ENCODE results near the gene CYP2J2. TPM values are rescaled to one million over a fixed set of nuclear protein-coding genes. Genes with fewer than 3 reads are reported as not detected.

CYP2J2 gene
- total RNA-seq, 1 experiment from 2014 or later, result 1.1 TPM

DNA sequence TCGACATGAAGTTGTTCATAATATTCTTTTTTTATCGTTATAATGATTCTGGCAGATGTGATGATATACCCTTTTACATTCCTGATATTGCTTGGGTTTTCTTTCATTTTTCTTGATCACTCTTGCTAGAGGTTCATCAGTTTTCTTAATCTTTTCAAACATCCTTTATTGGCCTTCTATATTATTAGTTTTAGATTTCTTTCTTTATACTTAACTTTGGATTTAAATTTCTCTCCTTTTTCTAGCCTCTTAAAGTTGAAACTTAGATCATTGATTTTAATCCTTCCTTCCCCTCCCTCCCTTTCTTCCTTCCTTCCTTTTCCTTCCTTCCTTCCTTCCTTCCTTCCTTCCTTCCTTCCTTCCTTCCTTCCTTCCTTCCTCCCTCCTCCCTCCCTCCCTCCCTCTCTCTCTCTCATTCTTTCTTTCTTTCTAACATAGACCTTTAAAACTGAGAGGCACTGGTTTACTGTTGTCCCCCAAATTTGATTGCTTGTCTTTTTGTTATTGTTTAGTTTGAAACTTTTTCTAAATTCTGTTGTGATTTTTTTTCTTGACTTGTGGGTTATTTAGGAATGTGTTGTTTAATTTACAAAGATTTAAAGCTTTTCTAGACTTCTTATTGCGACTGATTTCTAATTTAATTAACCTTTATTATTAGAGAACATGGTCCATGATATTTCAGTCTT, 80.2 kb downstream of the CYP2J2 start:
- intact Hi-C loops (cut with micrococcal nuclease), result no loop called here
- no peak overlapping the region for H2AFZ ChIP-seq (ENCODE audit: low read depth, low read length, poor library complexity, severe bottlenecking)
- peaks cover 6 to 16% of the 10 kb centered on the region in 2 experiments; a peak in 2 of 4 replicates for H3K36me3 ChIP-seq (ENCODE audit: control insufficient read depth in 1 of 2, insufficient read depth in 2 of 2, low read length in 2 of 2)
- no peak overlapping the region for H3K9ac ChIP-seq (ENCODE audit: low read length)
- DNase-seq (ENCODE audit: low read depth, low spot score) (no peak), ATAC-seq (no peak)
- H3K4me2 ChIP-seq (ENCODE audit: low read length), result no peak overlapping the region
- H3K9me2 ChIP-seq (ENCODE audit: insufficient read depth), result no peaks in the 10 kb centered on the region
- RAD21 ChIA-PET (ENCODE audit: low non-redundant PET in 1 of 2, low total read pairs in 2 of 2, uncharacterized antibody in 2 of 2, unreplicated experiment in 2 of 2), result no interaction called here
- CTCF ChIA-PET, result no interaction called here
- H4K20me1 ChIP-seq (ENCODE audit: insufficient read depth), result no peaks in the 10 kb centered on the region
- no peak overlapping the region for H3K27ac ChIP-seq (ENCODE audit: low read depth, low read length)
- H3K27me3 ChIP-seq (ENCODE audit: insufficient read depth, low read length), result no peaks in the 10 kb centered on the region
- H3K79me2 ChIP-seq (ENCODE audit: insufficient read depth, low read length), result no peaks in the 10 kb centered on the region
- TF ChIP-seq RAD21 (IDR thresholded peaks at IDR 0.05; ENCODE audit: low read depth), result no peak
- no peak for TF ChIP-seq FOSL1 (IDR thresholded peaks at IDR 0.05; ENCODE audit: low read depth)
- TF ChIP-seq POLR2A (IDR thresholded peaks at IDR 0.05; ENCODE audit: borderline replicate concordance, extremely low read depth, insufficient read depth, insufficient read length), result no peak
- no peak for TF ChIP-seq EGR1 (IDR thresholded peaks at IDR 0.05; ENCODE audit: low read depth)
- TF ChIP-seq CBX3 (IDR thresholded peaks at IDR 0.05; ENCODE audit: low read depth), result no peak
- TF ChIP-seq, protein P1, sequence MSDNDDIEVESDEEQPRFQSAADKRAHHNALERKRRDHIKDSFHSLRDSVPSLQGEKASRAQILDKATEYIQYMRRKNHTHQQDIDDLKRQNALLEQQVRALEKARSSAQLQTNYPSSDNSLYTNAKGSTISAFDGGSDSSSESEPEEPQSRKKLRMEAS (IDR thresholded peaks at IDR 0.05), result no peak
- TF ChIP-seq POLR2AphosphoS5 (IDR thresholded peaks at IDR 0.05; ENCODE audit: low read depth, low read length), result no peak
- TF ChIP-seq EZH2phosphoT487 (IDR thresholded peaks at IDR 0.05; ENCODE audit: borderline replicate concordance), result no peak
- TF ChIP-seq SP1 (IDR thresholded peaks at IDR 0.05; ENCODE audit: low read depth), result no peak
- no peak for TF ChIP-seq TCF7L2 (IDR thresholded peaks at IDR 0.05; ENCODE audit: borderline replicate concordance, extremely low read depth, insufficient read depth, insufficient read length)
- TF ChIP-seq, protein P2, sequence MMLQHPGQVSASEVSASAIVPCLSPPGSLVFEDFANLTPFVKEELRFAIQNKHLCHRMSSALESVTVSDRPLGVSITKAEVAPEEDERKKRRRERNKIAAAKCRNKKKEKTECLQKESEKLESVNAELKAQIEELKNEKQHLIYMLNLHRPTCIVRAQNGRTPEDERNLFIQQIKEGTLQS (IDR thresholded peaks at IDR 0.05), result no peak
- no peak for TF ChIP-seq SRF (IDR thresholded peaks at IDR 0.05; ENCODE audit: low read depth)
- TF ChIP-seq, protein P3, sequence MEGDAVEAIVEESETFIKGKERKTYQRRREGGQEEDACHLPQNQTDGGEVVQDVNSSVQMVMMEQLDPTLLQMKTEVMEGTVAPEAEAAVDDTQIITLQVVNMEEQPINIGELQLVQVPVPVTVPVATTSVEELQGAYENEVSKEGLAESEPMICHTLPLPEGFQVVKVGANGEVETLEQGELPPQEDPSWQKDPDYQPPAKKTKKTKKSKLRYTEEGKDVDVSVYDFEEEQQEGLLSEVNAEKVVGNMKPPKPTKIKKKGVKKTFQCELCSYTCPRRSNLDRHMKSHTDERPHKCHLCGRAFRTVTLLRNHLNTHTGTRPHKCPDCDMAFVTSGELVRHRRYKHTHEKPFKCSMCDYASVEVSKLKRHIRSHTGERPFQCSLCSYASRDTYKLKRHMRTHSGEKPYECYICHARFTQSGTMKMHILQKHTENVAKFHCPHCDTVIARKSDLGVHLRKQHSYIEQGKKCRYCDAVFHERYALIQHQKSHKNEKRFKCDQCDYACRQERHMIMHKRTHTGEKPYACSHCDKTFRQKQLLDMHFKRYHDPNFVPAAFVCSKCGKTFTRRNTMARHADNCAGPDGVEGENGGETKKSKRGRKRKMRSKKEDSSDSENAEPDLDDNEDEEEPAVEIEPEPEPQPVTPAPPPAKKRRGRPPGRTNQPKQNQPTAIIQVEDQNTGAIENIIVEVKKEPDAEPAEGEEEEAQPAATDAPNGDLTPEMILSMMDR (IDR thresholded peaks at IDR 0.05 in 2 of 3, conservative IDR thresholded peaks at IDR 0.05 in 1 of 3; ENCODE audit: borderline replicate concordance in 1 of 3, insufficient read depth in 1 of 3, low read depth in 2 of 3, low read length in 2 of 3), result no peak
- no peak for TF ChIP-seq ZNF274 (IDR thresholded peaks at IDR 0.05; ENCODE audit: low read depth, low read length)
- TF ChIP-seq YY1 (IDR thresholded peaks at IDR 0.05; ENCODE audit: extremely low read depth, insufficient replicate concordance, low read depth, low read length), result no peak
- TF ChIP-seq, protein P4, sequence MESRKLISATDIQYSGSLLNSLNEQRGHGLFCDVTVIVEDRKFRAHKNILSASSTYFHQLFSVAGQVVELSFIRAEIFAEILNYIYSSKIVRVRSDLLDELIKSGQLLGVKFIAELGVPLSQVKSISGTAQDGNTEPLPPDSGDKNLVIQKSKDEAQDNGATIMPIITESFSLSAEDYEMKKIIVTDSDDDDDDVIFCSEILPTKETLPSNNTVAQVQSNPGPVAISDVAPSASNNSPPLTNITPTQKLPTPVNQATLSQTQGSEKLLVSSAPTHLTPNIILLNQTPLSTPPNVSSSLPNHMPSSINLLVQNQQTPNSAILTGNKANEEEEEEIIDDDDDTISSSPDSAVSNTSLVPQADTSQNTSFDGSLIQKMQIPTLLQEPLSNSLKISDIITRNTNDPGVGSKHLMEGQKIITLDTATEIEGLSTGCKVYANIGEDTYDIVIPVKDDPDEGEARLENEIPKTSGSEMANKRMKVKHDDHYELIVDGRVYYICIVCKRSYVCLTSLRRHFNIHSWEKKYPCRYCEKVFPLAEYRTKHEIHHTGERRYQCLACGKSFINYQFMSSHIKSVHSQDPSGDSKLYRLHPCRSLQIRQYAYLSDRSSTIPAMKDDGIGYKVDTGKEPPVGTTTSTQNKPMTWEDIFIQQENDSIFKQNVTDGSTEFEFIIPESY (IDR thresholded peaks at IDR 0.05; ENCODE audit: extremely low read depth, insufficient replicate concordance, low read length), result no peak
- TF ChIP-seq CEBPB (IDR thresholded peaks at IDR 0.05; ENCODE audit: low read depth), result no peak
- BruUV-seq (replicated peaks), result no TSS peak
- H3K9me3 ChIP-seq (ENCODE audit: control insufficient read depth in 1 of 2, insufficient read depth in 1 of 2, low read depth in 1 of 2, low read length in 2 of 2), result no peaks in the 10 kb centered on the region
- POLR2A ChIA-PET, result no interaction called here
- H3K4me3 ChIP-seq (replicated peaks in 1 of 2; ENCODE audit: low read depth in 1 of 2, low read length in 2 of 2), result no peak overlapping the region
- H3K4me1 ChIP-seq (ENCODE audit: control insufficient read depth in 1 of 2, insufficient read depth in 2 of 2, low read length in 2 of 2), result no peaks in the 10 kb centered on the region
